Activated T-cell treated with anti-CD3 and anti-CD28 coated beads, Interleukin-2, amount 50 U/mL, for 72 hours (primary cell): ENCODE data around the gene ARL13A. TPM values are rescaled to one million over a fixed set of nuclear protein-coding genes. Genes with fewer than 3 reads are reported as not detected.

Experiments used
- ATAC-seq, 2 donors: fragments of 150-1000 bp; cut with Tn5 transposase; replicated peaks in 1 of 2; 2 replicates each; pipeline ENCODE4 v1.10.0; 2021; ENCODE audit warnings: moderate library complexity in 2 of 2, mild to moderate bottlenecking in 1 of 2
- DNase-seq, 2 donors: peaks; one replicate each; pipeline ENCODE4 v3.0.0; 2021 to 2022; ENCODE audit warnings: mixed read lengths in 1 of 2
- H3K27ac Mint-ChIP-seq: one replicate; pipeline ENCODE4 v1.8.0; 2022; ENCODE audit warnings: mild to moderate bottlenecking, moderate library complexity, mixed read lengths
- H3K27me3 Mint-ChIP-seq: one replicate; pipeline ENCODE4 v1.8.0; 2022; ENCODE audit warnings: low read depth, mixed read lengths
- H3K36me3 Mint-ChIP-seq, 2 donors: one replicate each; pipeline ENCODE4 v1.8.0; 2022; ENCODE audit warnings: mixed read lengths in 2 of 2, mild to moderate bottlenecking in 1 of 2; ENCODE audit not compliant: insufficient read depth in 2 of 2
- H3K4me1 Mint-ChIP-seq: one replicate; pipeline ENCODE4 v1.8.0; 2022; ENCODE audit warnings: low read depth, mixed read lengths
- H3K4me3 Mint-ChIP-seq, 2 donors: one replicate each; pipeline ENCODE4 v1.8.0; 2022; ENCODE audit warnings: mild to moderate bottlenecking in 2 of 2, mixed read lengths in 2 of 2, moderate library complexity in 2 of 2
- H3K9me3 Mint-ChIP-seq, 2 donors: one replicate each; pipeline ENCODE4 v1.8.0; 2022; ENCODE audit warnings: mixed read lengths in 2 of 2
- total RNA-seq, 2 donors: library from RNA; stranded (reverse); gene quantifications; one replicate each; pipeline ENCODE4 v1.2.3, GENCODE V29; 2022

ARL13A gene
- not detected for total RNA-seq

DNA sequence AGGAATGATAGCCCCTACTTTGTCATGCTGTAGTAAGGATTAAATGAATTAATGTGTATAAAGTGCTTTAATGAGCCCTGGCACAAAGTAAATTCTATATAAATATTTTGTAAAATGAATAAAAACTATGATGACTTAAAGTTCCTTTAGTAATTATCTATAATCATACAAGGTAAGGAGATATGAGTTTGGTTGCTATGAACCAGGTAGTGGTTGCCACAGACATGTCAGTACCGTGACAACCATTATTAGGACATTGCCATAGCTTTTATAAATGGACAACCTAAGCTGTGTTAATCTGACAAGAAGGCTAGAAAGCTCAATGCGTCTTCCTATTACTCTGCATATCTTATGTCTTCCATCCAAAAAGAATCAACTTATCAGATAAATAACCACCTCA is at the start of gene ARL13A:
ARL13A (plus strand) TSS at position 301 of the 400 bp plus-strand sequence. CDS start 3,982 bp downstream, outside the sequence.
- Mint-ChIP-seq H3K4me3 (no peak within 1 kb of the TSS), H3K27ac (no peak within 1 kb of the TSS), H3K4me1 (no peaks in the 10 kb centered on the region), H3K36me3 (no peaks in the 10 kb centered on the region), H3K9me3 (no peaks in the 10 kb centered on the region), H3K27me3 (no peaks in the 10 kb centered on the region)
- ATAC-seq (no peak), DNase-seq (no peak)

GRCh38 chrX:100924375-100924774 is 45.1 kb upstream of the ARL13A start:
- H3K4me3 Mint-ChIP-seq: peak overlapping the region in 1 of 2 donors; percentile 47
- H3K4me1 Mint-ChIP-seq: peaks cover 5% of the 10 kb centered on the region
- no peaks in the 10 kb centered on the region for H3K9me3 Mint-ChIP-seq
- DNase-seq: no peak
- no peak overlapping the region for H3K27ac Mint-ChIP-seq
- H3K27me3 Mint-ChIP-seq: peaks cover 5% of the 10 kb centered on the region
- ATAC-seq: no peak
- H3K36me3 Mint-ChIP-seq: no peaks in the 10 kb centered on the region

DNA sequence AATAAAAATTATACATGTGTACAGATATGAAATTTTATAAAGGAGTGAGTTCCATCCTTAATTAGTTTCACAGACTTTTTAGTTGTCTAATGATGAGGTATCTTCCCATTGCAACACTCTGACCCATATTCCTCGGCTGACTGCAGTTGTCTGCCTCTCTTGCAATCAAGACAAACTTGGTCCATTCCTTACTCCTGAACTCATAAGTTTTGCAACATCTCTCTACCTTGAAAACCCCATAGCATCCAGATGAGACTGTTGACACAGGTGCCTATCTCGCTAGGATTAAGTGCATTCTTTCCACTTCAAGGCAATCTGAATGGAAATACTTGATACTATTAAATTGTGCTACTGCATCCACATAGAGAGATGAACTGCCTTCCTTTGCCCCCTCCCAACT is 43.1 kb upstream of the ARL13A start:
- Mint-ChIP-seq H3K4me3 (no peak overlapping the region), H3K27me3 (peaks cover 10% of the 10 kb centered on the region), H3K36me3 (peaks cover 4% of the 10 kb centered on the region in 2 donors), H3K4me1 (peaks cover 17% of the 10 kb centered on the region), H3K27ac (no peak overlapping the region), H3K9me3 (peaks cover 3 to 4% of the 10 kb centered on the region in 2 donors)
- ATAC-seq (no peak), DNase-seq (no peak)

GRCh38 chrX:100928660-100929613 is 40.6 kb upstream of the ARL13A start, which contains the start of gene XKRX:
XKRX (minus strand) TSS chrX:100928917; CDS start chrX:100928304, 613 bp downstream.
- peaks cover 23% of the 10 kb centered on the region for H3K4me1 Mint-ChIP-seq
- peak; percentile 51 to 54 for DNase-seq
- peaks cover 26% of the 10 kb centered on the region for H3K27me3 Mint-ChIP-seq
- peak within 1 kb of the TSS; percentile 50 for H3K27ac Mint-ChIP-seq
- peaks cover 6 to 8% of the 10 kb centered on the region in 2 donors for H3K9me3 Mint-ChIP-seq
- H3K36me3 Mint-ChIP-seq: peaks cover 6 to 11% of the 10 kb centered on the region in 2 donors
- peak; percentile 74 for ATAC-seq
- H3K4me3 Mint-ChIP-seq: peak within 1 kb of the TSS; percentile 83 to 88

GRCh38 chrX:100931218-100931924 is 38.1 kb upstream of the ARL13A start:
- H3K4me3 Mint-ChIP-seq: peak overlapping the region; percentile 29 to 72
- peaks cover 6 to 8% of the 10 kb centered on the region in 2 donors for H3K9me3 Mint-ChIP-seq
- peak; percentile 83 to 90 for ATAC-seq

GRCh38 chrX:100931925-100932285 is 37.6 kb upstream of the ARL13A start:
- H3K27ac Mint-ChIP-seq: peak overlapping the region; percentile 19

More at GRCh38 chrX:100931218-100931924, 38.1 kb upstream of the ARL13A start:
- Mint-ChIP-seq H3K27ac (peak overlapping the region; percentile 21), H3K36me3 (peaks cover 6 to 11% of the 10 kb centered on the region in 2 donors), H3K27me3 (peaks cover 34% of the 10 kb centered on the region), H3K4me1 (peaks cover 27% of the 10 kb centered on the region)
- peak; percentile 31 to 40 for DNase-seq

DNA sequence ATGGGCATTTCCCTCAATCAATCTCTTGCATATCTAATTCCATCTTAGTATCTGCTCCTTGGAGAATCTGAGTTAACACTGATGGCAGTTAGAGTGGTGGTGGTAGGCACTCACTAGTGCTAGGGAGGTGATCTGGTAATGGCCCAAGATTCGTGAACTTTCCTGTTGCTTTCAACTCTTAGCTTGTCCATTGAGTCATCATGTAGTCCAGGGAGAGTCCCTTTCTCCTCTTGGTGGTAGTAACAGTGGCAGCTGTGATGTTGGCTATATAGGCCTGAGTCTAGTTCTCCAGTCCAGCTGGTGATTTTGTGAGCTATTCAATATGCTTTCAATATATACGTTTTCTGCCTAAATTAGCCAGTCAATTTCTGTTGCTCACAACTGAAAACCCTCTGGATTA is 33.7 kb upstream of the ARL13A start:
- no peak overlapping the region for H3K4me3 Mint-ChIP-seq
- DNase-seq: no peak
- H3K36me3 Mint-ChIP-seq: peaks cover 6 to 11% of the 10 kb centered on the region in 2 donors
- peaks cover 29% of the 10 kb centered on the region for H3K27me3 Mint-ChIP-seq
- H3K4me1 Mint-ChIP-seq: peaks cover 24% of the 10 kb centered on the region
- no peak overlapping the region for H3K27ac Mint-ChIP-seq
- peaks cover 6 to 8% of the 10 kb centered on the region in 2 donors for H3K9me3 Mint-ChIP-seq
- ATAC-seq: no peak

More at GRCh38 chrX:100931925-100932285, 37.6 kb upstream of the ARL13A start:
- DNase-seq: no peak
- Mint-ChIP-seq H3K9me3 (peaks cover 6 to 8% of the 10 kb centered on the region in 2 donors), H3K4me1 (peaks cover 27% of the 10 kb centered on the region), H3K4me3 (peak overlapping the region; percentile 30 to 53), H3K27me3 (peaks cover 34% of the 10 kb centered on the region), H3K36me3 (peaks cover 6 to 11% of the 10 kb centered on the region in 2 donors)
- ATAC-seq: peak; percentile 36 to 42

DNA sequence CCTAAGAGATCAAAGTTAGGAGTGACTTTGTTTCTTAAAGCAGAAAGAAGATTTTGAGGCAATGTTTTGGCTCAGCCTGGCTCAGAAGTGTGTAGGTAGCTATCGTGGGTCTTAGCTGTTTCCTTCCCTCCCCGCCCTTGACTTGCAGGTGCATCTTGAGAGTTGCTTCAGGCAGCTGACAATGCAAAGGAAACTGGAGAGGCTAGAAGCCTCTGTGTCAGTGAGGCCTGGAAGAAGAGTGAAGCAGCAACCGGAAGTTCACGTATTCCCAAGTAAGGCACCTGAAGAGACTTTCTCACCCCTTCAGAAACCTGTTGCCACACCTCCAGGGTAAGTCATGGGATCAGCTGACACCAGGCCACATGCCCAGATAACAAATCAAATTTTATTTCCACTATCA is 30.2 kb upstream of the ARL13A start:
- no peaks in the 10 kb centered on the region for H3K36me3 Mint-ChIP-seq
- ATAC-seq (no peak), DNase-seq (no peak)
- H3K4me3 Mint-ChIP-seq: no peak overlapping the region
- H3K9me3 Mint-ChIP-seq: no peaks in the 10 kb centered on the region
- peaks cover 4% of the 10 kb centered on the region for H3K27me3 Mint-ChIP-seq
- H3K27ac Mint-ChIP-seq: peak overlapping the region; percentile 40
- H3K4me1 Mint-ChIP-seq: peaks cover 9% of the 10 kb centered on the region

DNA sequence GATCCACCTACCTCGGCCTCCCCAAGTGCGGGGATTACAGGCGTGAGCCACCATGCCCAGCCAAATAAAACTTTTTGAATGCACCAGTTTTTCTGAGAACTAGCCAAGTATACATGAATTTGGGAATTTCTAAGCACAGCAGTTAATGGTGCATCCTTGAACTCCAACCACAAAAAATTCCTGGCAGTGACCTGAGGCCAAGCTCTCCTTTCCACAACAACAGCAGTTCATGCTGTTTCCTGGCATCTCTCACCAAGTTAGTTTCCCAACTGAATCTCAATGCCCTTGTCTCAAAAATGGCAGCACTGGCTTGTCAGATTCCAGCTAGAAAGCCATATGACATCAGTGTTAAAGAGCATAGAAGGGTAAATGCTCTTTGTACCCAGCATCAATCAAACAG is 24.9 kb upstream of the ARL13A start:
- Mint-ChIP-seq H3K4me3 (no peak overlapping the region), H3K9me3 (no peaks in the 10 kb centered on the region), H3K36me3 (no peaks in the 10 kb centered on the region), H3K27me3 (no peaks in the 10 kb centered on the region), H3K27ac (no peak overlapping the region), H3K4me1 (peaks cover under 1% of the 10 kb centered on the region)
- DNase-seq: no peak
- no peak for ATAC-seq

- no peak for ATAC-seq
- H3K4me1 Mint-ChIP-seq: no peaks in the 10 kb centered on the region
- DNase-seq: no peak
- H3K9me3 Mint-ChIP-seq: no peaks in the 10 kb centered on the region
- no peaks in the 10 kb centered on the region for H3K36me3 Mint-ChIP-seq
- H3K4me3 Mint-ChIP-seq: no peak overlapping the region
- no peak overlapping the region for H3K27ac Mint-ChIP-seq
- H3K27me3 Mint-ChIP-seq: no peaks in the 10 kb centered on the region
Observed at GRCh38 chrX:100946299-100946927, 23.1 kb upstream of the ARL13A start.

- ATAC-seq (no peak), DNase-seq (no peak)
- Mint-ChIP-seq H3K4me1 (no peaks in the 10 kb centered on the region), H3K9me3 (no peaks in the 10 kb centered on the region), H3K36me3 (peaks cover 0 to 1% of the 10 kb centered on the region in 2 donors), H3K27me3 (no peaks in the 10 kb centered on the region), H3K27ac (no peak overlapping the region), H3K4me3 (no peak overlapping the region)
Observed at GRCh38 chrX:100948557-100948956, 21.0 kb upstream of the ARL13A start.

DNA sequence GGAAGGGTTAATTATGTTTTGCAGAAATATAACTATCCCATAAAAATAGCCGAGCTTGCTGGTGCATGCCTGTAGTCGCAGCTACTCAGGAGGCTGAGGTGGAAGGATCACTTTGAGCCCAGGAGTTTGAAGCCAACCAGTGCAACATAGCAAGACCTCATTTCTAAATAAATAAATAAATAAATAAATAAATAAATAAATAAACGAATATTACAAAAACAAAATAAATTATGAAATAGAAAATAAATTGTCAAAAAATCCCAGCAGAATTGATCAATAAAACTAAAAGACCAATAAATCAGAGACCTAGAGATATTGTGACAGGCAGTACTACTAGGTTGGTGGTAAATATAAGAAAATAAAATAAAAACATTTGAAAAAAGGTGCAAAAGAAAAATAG is 6.7 kb upstream of the ARL13A start:
- H3K27ac Mint-ChIP-seq: no peak overlapping the region
- H3K27me3 Mint-ChIP-seq: no peaks in the 10 kb centered on the region
- no peaks in the 10 kb centered on the region for H3K36me3 Mint-ChIP-seq
- no peak for ATAC-seq
- no peaks in the 10 kb centered on the region for H3K9me3 Mint-ChIP-seq
- H3K4me1 Mint-ChIP-seq: no peaks in the 10 kb centered on the region
- no peak for DNase-seq
- H3K4me3 Mint-ChIP-seq: no peak overlapping the region

- no peak for DNase-seq
- Mint-ChIP-seq H3K27me3 (no peaks in the 10 kb centered on the region), H3K9me3 (no peaks in the 10 kb centered on the region), H3K27ac (no peak overlapping the region), H3K36me3 (no peaks in the 10 kb centered on the region), H3K4me3 (no peak overlapping the region), H3K4me1 (no peaks in the 10 kb centered on the region)
- no peak for ATAC-seq
Observed at GRCh38 chrX:100964362-100964761, 5.1 kb upstream of the ARL13A start.
